Peyer's patch (tissue), 4 donors: ENCODE measurements around the gene RABGAP1. TPM values are rescaled to one million over a fixed set of nuclear protein-coding genes. Genes with fewer than 3 reads are reported as not detected.

Experiments used
- DNase-seq, 3 donors: peaks; one replicate each; pipeline ENCODE4 v3.0.0-alpha.2; 2017 to 2019
- H3K27ac ChIP-seq, 4 donors: fragments of 200-600 bp; sonication (generic); one replicate each; pipeline ENCODE4 v1.5.1; 2016 to 2019
- H3K27me3 ChIP-seq, 2 donors: fragments of 200-600 bp; sonication (generic); one replicate each; pipeline ENCODE4 v1.5.1; 2019
- H3K36me3 ChIP-seq, 3 donors: fragments of 200-600 bp; sonication (generic); one replicate each; pipeline ENCODE4 v1.5.1; 2016 to 2019
- H3K4me1 ChIP-seq, 4 donors: fragments of 200-600 bp; sonication (generic); one replicate each; pipeline ENCODE4 v1.5.1; 2016 to 2019
- H3K4me3 ChIP-seq, 4 donors: fragments of 200-600 bp; sonication (generic); 1 replicate in 3 of 4; 2 replicates in 1 of 4; pipeline ENCODE4 v1.5.1; 2016 to 2019; ENCODE audit warnings: mild to moderate bottlenecking in 1 of 4
- H3K9me3 ChIP-seq, 4 donors: fragments of 200-600 bp; sonication (generic); one replicate each; pipeline ENCODE4 v1.5.1; 2016 to 2019; ENCODE audit warnings: mild to moderate bottlenecking in 1 of 4
- CTCF ChIP-seq, 6 experiments: fragments of 450-650 bp in 4 of 6; fragments of 200-600 bp in 2 of 6; sonication (generic) in 1 of 6; IDR thresholded peaks; one replicate each; pipeline ENCODE4 v1.5.1; 2017 to 2019; ENCODE audit warnings: antibody characterized with exemption in 6 of 6, mild to moderate bottlenecking in 3 of 6, moderate library complexity in 1 of 6
- POLR2A ChIP-seq, 2 donors: fragments of 450-650 bp; IDR thresholded peaks; one replicate each; pipeline ENCODE4 v1.5.1; 2017; ENCODE audit warnings: antibody characterized with exemption in 2 of 2, mild to moderate bottlenecking in 2 of 2, moderate library complexity in 2 of 2
- total RNA-seq, 4 donors: library from RNA; depleted of rRNA; stranded (reverse); fragments of >200 nt; gene quantifications; one replicate each; pipeline ENCODE4 v1.1.0, GENCODE V29; 2016

Gene RABGAP1
- total RNA-seq, 4 donors from 2014 or later, result 45.0 to 92.4 (median 49.7) TPM

- H3K27ac ChIP-seq, result no peak overlapping the region
- no peak overlapping the region for H3K4me3 ChIP-seq
- H3K36me3 ChIP-seq, result peaks cover 0 to 42% (median 0%) of the 10 kb centered on the region in 3 donors
- H3K27me3 ChIP-seq, result no peaks in the 10 kb centered on the region
- TF ChIP-seq POLR2A (IDR thresholded peaks at IDR 0.05) (no peak), CTCF (IDR thresholded peaks at IDR 0.05) (no peak)
- no peak for DNase-seq
- H3K9me3 ChIP-seq, result no peaks in the 10 kb centered on the region
- no peaks in the 10 kb centered on the region for H3K4me1 ChIP-seq
Observed at GRCh38 chr9:123084256-123084655, 143.4 kb downstream of the RABGAP1 start.

GRCh38 chr9:123085916-123086315, 145.1 kb downstream of the RABGAP1 start:
- Histone ChIP-seq H3K9me3 (no peaks in the 10 kb centered on the region), H3K27me3 (no peaks in the 10 kb centered on the region), H3K4me3 (no peak overlapping the region), H3K4me1 (no peaks in the 10 kb centered on the region), H3K36me3 (peaks cover 0 to 40% (median 0%) of the 10 kb centered on the region in 3 donors), H3K27ac (no peak overlapping the region)
- DNase-seq, result no peak
- TF ChIP-seq CTCF (IDR thresholded peaks at IDR 0.05), result no peak
- no peak for TF ChIP-seq POLR2A (IDR thresholded peaks at IDR 0.05)

GRCh38 chr9:123087359-123087888, 146.6 kb downstream of the RABGAP1 start:
- peaks cover 0 to 48% (median 0%) of the 10 kb centered on the region in 3 donors for H3K36me3 ChIP-seq

GRCh38 chr9:123089040-123089439, 148.2 kb downstream of the RABGAP1 start:
- Histone ChIP-seq H3K4me1 (no peaks in the 10 kb centered on the region), H3K27me3 (no peaks in the 10 kb centered on the region), H3K4me3 (no peak overlapping the region), H3K9me3 (no peaks in the 10 kb centered on the region), H3K27ac (no peak overlapping the region), H3K36me3 (peaks cover 0 to 58% (median 0%) of the 10 kb centered on the region in 3 donors)
- no peak for TF ChIP-seq CTCF (IDR thresholded peaks at IDR 0.05)
- TF ChIP-seq POLR2A (IDR thresholded peaks at IDR 0.05), result no peak
- no peak for DNase-seq

More at GRCh38 chr9:123087359-123087888, 146.6 kb downstream of the RABGAP1 start:
- no peak overlapping the region for H3K4me3 ChIP-seq
- no peaks in the 10 kb centered on the region for H3K27me3 ChIP-seq
- no peaks in the 10 kb centered on the region for H3K4me1 ChIP-seq
- no peak for DNase-seq
- H3K27ac ChIP-seq, result no peak overlapping the region
- TF ChIP-seq CTCF (IDR thresholded peaks at IDR 0.05), result no peak
- H3K9me3 ChIP-seq, result no peaks in the 10 kb centered on the region

- H3K27me3 ChIP-seq, result no peaks in the 10 kb centered on the region
- peaks cover 0 to 52% (median 0%) of the 10 kb centered on the region in 3 donors for H3K36me3 ChIP-seq
- H3K4me3 ChIP-seq, result no peak overlapping the region
Observed at GRCh38 chr9:123089790-123090189, 149.0 kb downstream of the RABGAP1 start.

More at GRCh38 chr9:123089790-123090189, 149.0 kb downstream of the RABGAP1 start:
- peak overlapping the region in 1 of 4 donors; percentile 6 for H3K27ac ChIP-seq
- no peaks in the 10 kb centered on the region for H3K9me3 ChIP-seq
- DNase-seq, result no peak
- TF ChIP-seq CTCF (IDR thresholded peaks at IDR 0.05), result no peak
- no peaks in the 10 kb centered on the region for H3K4me1 ChIP-seq
